ENCODE results near the gene ARHGAP42. TPM values are rescaled to one million over a fixed set of nuclear protein-coding genes. Genes with fewer than 3 reads are reported as not detected.
"Not testable (repeated sequence)": the region's sequence is repeated elsewhere in the genome, so short reads cannot be mapped to it uniquely, and the experiment has no call there.

ARHGAP42 gene
- total RNA-seq, 2 experiments from 2014 or later = not detected

DNA sequence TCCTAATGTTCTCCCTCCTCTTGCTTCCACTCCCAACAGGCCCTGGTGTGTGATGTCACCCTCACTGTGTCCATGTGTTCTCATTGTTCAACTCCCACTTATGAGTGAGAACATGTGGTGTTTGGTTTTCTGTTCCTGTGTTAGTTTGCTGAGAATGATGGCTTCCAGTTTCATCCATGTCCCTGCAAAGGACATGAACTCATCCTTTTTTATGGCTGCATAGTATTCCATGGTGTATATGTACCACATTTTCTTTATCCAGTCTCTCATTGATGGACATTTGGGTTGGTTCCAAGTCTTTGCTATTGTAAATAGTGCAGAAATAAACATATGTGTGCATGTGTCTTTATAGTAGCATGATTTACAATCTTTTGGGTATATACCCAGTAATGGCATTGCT is 326.6 kb downstream of the ARHGAP42 start:
- POLR2A ChIA-PET; CTCF ChIA-PET; H3K9me3 Mint-ChIP-seq; H3K4me1 Mint-ChIP-seq; DNase-seq; H3K27me3 Mint-ChIP-seq; H3K4me3 Mint-ChIP-seq; H3K27ac Mint-ChIP-seq; H3K36me3 Mint-ChIP-seq (ENCODE audit: low read depth): not testable (repeated sequence)

DNA sequence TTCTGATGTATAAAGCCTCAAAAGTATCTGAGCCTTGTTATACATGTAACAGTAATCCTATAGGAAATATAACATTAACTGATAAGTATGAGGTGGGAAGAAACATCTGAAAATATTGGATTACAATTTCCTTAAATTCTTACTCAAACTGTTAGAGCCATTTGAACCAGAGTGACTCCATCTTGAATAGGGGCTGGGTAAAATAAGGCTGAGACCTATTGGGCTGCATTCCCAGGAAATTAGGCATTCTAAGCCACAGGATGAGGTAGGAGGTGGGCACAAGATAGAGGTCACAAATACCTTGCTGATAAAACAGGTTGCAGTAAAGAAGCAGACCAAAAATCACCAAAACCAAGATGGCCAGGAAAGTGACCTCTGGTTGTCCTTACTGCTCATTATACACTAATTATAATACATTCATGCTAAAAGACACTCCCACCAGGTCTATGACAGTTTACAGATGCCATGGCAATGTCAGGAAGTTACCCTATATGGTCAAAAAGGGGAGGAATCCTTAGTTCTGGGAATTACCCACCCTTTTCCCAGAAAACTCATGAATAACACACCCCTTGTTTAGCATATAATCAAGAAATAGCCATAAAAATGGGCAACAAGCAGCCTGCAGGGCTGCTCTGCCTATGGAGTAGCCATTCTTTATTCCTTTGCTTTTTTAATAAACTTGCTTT is 327.7 kb downstream of the ARHGAP42 start:
- CTCF ChIA-PET = no interaction called here
- POLR2A ChIA-PET = no interaction called here
- H3K27ac Mint-ChIP-seq = no peak overlapping the region
- H3K9me3 Mint-ChIP-seq = peaks cover 5% of the 10 kb centered on the region
- no peaks in the 10 kb centered on the region for H3K27me3 Mint-ChIP-seq
- no peak overlapping the region for H3K4me3 Mint-ChIP-seq
- no peak for DNase-seq
- H3K4me1 Mint-ChIP-seq = no peaks in the 10 kb centered on the region
- no peaks in the 10 kb centered on the region for H3K36me3 Mint-ChIP-seq (ENCODE audit: low read depth)

DNA sequence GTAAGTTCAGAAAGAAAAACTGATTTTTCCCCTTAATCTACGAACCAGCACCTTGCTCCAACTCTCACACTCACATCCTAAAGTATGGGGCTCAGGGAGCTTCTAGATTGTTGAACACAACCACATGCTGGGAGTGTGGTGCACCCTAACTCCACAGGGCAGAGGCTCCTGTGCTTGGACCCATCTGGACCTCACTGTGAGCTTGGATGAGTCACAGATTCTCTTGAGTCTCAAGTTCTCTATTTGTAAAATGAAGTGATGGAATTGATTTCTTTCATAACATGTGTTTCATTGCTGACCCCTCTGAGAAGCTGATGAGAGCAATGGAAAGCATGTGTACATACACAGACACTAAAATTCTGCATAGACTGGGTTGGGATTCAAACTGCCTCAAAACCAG is 332.8 kb downstream of the ARHGAP42 start:
- Mint-ChIP-seq H3K27ac (no peak overlapping the region), H3K4me3 (no peak overlapping the region), H3K36me3 (ENCODE audit: low read depth) (no peaks in the 10 kb centered on the region), H3K9me3 (no peaks in the 10 kb centered on the region), H3K27me3 (no peaks in the 10 kb centered on the region), H3K4me1 (no peaks in the 10 kb centered on the region)
- ChIA-PET CTCF (no interaction called here), POLR2A (no interaction called here)
- no peak for DNase-seq

DNA sequence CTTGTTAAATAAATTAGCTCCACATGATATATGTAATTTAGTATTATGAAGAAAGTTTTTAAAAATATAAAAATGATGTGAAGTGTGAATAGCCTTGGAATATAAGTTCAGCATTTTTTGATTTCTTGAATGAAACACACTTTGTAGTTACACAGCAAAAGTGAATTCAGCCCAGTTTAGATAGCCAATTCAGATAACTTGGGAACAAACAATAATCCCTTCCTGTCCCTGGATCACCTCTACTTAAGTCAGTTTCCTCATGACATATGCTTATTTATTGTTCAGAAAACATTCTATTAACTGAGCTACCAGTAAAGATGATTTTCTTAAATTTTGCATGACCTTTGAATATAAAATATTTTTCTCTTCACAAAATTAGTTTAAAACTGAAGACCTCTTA is 335.2 kb downstream of the ARHGAP42 start:
- DNase-seq = no peak
- Mint-ChIP-seq H3K4me1 (no peaks in the 10 kb centered on the region), H3K4me3 (no peak overlapping the region), H3K36me3 (ENCODE audit: low read depth) (no peaks in the 10 kb centered on the region), H3K27me3 (no peaks in the 10 kb centered on the region), H3K27ac (no peak overlapping the region), H3K9me3 (no peaks in the 10 kb centered on the region)
- ChIA-PET CTCF (no interaction called here), POLR2A (no interaction called here)

DNA sequence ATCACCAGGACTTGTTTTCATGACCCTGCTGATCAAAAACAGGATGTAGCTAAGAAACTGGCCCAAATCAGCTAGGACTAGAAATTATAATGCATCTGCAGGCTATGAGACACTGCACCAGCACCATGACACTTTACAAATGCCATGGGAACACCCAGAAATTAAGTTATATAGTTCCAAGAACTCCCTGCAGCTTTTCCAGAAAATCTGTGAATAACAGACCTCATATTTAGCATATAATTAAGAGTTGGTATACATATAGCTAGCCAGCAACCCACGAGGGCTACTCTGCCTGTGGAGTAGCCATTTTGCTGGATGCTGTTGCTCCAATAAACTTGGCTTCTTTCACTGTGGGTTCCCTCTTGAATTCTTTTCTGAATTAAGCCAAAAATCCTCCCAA is 341.6 kb downstream of the ARHGAP42 start:
- no peaks in the 10 kb centered on the region for H3K4me1 Mint-ChIP-seq
- ChIA-PET POLR2A (no interaction called here), CTCF (no interaction called here)
- no peak overlapping the region for H3K4me3 Mint-ChIP-seq
- no peaks in the 10 kb centered on the region for H3K27me3 Mint-ChIP-seq
- no peak for DNase-seq
- H3K27ac Mint-ChIP-seq = no peak overlapping the region
- H3K9me3 Mint-ChIP-seq = no peaks in the 10 kb centered on the region
- no peaks in the 10 kb centered on the region for H3K36me3 Mint-ChIP-seq (ENCODE audit: low read depth)

DNA sequence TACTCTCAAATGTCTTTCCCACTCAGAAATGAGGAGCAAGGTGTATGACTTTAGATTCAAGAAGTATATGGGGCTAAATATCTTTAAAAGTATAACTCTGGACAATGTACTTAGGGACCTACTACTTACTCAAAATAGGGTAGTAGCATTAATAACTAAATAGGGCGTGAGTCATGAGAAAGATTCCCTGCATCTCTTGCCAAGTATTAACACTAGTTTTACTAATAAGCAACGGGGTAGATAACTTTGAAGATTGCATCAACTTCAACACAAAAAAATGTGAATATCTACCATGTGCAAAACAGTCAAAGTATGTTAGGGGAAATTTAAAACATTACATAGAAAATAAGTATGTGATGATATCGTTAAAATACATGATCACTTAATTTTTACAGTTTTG is 342.9 kb downstream of the ARHGAP42 start:
- CTCF ChIA-PET = no interaction called here
- DNase-seq = no peak
- no peaks in the 10 kb centered on the region for H3K9me3 Mint-ChIP-seq
- no peak overlapping the region for H3K4me3 Mint-ChIP-seq
- H3K27ac Mint-ChIP-seq = no peak overlapping the region
- no peaks in the 10 kb centered on the region for H3K4me1 Mint-ChIP-seq
- H3K36me3 Mint-ChIP-seq (ENCODE audit: low read depth) = no peaks in the 10 kb centered on the region
- POLR2A ChIA-PET = no interaction called here
- no peaks in the 10 kb centered on the region for H3K27me3 Mint-ChIP-seq

DNA sequence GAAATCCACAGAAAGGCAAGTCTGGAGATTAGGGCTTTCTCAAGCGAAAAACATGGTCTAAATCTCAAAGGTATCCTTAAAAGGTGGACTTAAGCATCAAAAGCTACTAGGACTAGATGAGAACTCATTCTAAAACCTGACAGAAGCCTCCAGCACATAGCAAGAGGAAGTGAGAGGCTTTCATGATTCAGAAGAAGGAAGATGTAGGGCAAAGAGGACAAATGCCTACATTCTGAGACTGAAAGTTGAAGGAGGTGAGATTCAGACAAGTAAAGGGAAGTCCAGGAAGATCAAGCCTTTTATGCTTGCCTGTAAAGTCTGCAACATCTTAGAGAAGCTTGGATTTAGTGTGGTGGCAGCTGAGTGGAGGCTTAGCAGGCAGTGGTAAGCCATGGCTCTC is 343.6 kb downstream of the ARHGAP42 start:
- Mint-ChIP-seq H3K9me3 (no peaks in the 10 kb centered on the region), H3K36me3 (ENCODE audit: low read depth) (no peaks in the 10 kb centered on the region), H3K4me1 (no peaks in the 10 kb centered on the region), H3K27me3 (no peaks in the 10 kb centered on the region), H3K4me3 (no peak overlapping the region), H3K27ac (no peak overlapping the region)
- ChIA-PET POLR2A (no interaction called here), CTCF (no interaction called here)
- no peak for DNase-seq

DNA sequence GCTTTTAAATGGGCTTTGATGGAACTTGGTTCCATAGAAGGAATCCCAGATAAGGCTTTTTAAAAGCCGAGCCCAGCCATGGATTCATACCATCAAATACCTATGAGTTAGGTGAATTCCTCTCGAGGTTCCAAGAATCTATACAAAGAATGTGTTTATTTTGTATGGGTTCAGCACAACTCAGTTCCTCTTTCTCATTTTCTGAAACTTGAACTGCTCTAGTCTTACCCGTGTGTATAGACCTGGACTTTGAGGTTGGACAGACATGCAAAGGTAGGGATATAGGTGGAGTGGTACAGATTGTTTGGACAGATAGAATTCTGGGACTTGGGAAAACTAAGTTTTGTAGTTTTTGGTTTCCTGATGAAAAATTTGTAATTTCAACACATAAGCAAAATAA is 344.6 kb downstream of the ARHGAP42 start:
- H3K36me3 Mint-ChIP-seq (ENCODE audit: low read depth) = no peaks in the 10 kb centered on the region
- no peak for DNase-seq
- no peaks in the 10 kb centered on the region for H3K9me3 Mint-ChIP-seq
- H3K4me3 Mint-ChIP-seq = no peak overlapping the region
- H3K27ac Mint-ChIP-seq = no peak overlapping the region
- no peaks in the 10 kb centered on the region for H3K27me3 Mint-ChIP-seq
- no peaks in the 10 kb centered on the region for H3K4me1 Mint-ChIP-seq
- POLR2A ChIA-PET = no interaction called here
- CTCF ChIA-PET = no interaction called here

DNA sequence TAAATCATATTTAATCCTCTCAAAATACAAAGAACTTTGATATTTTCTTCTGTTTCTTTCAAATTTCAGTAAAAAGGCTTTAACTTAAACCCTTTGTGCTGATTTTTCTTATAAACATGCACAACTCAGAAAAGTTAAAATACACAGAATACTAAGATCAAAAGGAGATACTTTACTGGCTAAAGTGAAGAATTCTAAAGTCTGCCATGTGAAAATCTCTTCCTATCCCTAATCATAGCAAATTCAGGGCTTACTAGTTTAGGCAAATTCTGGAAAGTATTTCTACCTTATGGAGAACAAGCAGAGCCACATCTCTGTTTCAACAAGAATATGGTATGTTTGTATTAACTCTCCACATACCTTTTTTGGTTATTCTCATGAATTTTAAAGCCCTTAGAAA is 345.9 kb downstream of the ARHGAP42 start:
- no peaks in the 10 kb centered on the region for H3K27me3 Mint-ChIP-seq
- no peak overlapping the region for H3K4me3 Mint-ChIP-seq
- H3K4me1 Mint-ChIP-seq = no peaks in the 10 kb centered on the region
- DNase-seq = no peak
- no peaks in the 10 kb centered on the region for H3K9me3 Mint-ChIP-seq
- no peak overlapping the region for H3K27ac Mint-ChIP-seq
- ChIA-PET POLR2A (no interaction called here), CTCF (no interaction called here)
- H3K36me3 Mint-ChIP-seq (ENCODE audit: low read depth) = no peaks in the 10 kb centered on the region

DNA sequence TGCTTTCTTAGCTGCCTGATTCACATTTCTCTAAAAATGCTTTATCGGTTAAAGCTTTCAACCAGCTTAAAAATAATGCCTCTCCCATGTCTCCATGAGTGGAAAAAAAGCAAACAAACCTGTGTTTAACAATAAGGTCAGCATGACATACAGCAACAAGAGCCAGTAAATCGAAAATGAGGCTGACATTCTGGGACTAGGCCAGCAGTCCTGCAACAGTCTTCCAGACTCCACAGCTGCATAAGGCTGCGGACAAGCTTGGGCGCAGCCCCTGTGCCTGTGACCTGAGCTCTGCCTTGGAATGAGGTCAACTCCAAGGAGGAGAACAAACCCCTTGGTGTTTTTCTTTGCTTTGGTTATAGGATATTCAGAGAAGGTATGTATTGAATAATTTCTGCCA is 347.0 kb downstream of the ARHGAP42 start:
- H3K9me3 Mint-ChIP-seq = no peaks in the 10 kb centered on the region
- CTCF ChIA-PET = no interaction called here
- no peak overlapping the region for H3K4me3 Mint-ChIP-seq
- no peaks in the 10 kb centered on the region for H3K36me3 Mint-ChIP-seq (ENCODE audit: low read depth)
- POLR2A ChIA-PET = no interaction called here
- H3K27ac Mint-ChIP-seq = no peak overlapping the region
- H3K4me1 Mint-ChIP-seq = no peaks in the 10 kb centered on the region
- H3K27me3 Mint-ChIP-seq = no peaks in the 10 kb centered on the region
- DNase-seq = no peak

DNA sequence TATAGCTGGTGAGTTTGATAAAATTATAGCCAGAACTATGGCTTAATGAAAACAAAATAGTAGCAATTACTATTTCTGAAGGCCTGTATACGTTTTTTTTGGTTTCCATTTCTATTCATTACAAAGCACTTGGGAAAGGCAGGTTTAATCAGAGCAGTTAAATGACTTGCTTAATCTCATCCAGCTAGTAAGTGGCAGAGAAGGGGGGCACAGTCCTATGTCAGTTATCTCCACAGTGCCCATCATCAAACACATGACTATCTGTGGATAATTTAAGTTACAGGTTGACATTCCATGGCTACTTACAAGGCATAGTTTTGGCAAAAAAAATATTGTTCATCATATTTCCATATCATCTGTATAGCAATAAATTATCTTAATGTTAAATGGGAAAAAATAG is 348.8 kb downstream of the ARHGAP42 start:
- Mint-ChIP-seq H3K9me3 (no peaks in the 10 kb centered on the region), H3K4me1 (no peaks in the 10 kb centered on the region), H3K4me3 (no peak overlapping the region), H3K36me3 (ENCODE audit: low read depth) (no peaks in the 10 kb centered on the region), H3K27ac (no peak overlapping the region), H3K27me3 (no peaks in the 10 kb centered on the region)
- DNase-seq = no peak
- POLR2A ChIA-PET = no interaction called here
- CTCF ChIA-PET = no interaction called here

All from activated CD4-positive, alpha-beta memory T cell treated with anti-CD3 and anti-CD28 coated beads, Interleukin-2, amount 10 ng/mL, durations not matched to agents 7 days and 5 days (primary cell).